ENCODE data around the gene SPATA31E1.
"Not testable (repeated sequence)": the region's sequence is repeated elsewhere in the genome, so short reads cannot be mapped to it uniquely, and the experiment has no call there.

Gene SPATA31E1
- 0 reads per million in 3 experiments for total RNA-seq

DNA sequence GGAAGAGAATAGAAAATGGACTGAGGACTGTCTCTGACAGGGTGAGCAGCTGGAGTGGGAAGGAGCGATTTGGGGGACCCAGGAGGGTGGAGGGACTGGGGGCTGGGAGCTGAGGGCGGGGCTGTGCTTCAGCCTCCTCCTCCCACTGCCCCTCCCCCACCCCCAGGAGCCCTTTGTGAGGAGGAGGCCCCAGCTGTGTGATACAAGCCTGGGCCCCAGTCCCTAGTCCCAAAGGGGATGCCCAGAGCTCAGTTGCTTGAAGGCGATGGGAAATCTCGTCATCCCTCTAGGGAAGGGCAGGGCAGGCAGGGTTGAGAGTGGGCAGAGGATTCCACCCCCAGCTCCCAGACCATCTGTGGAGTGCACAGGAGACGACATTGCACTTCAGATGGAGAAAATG, at the start of gene SPATA31E1:
SPATA31E1 (plus strand) TSS at position 251 of the 400 bp plus-strand sequence; CDS start at position 266, 15 bp downstream.
- DNase-seq: no peak

DNA sequence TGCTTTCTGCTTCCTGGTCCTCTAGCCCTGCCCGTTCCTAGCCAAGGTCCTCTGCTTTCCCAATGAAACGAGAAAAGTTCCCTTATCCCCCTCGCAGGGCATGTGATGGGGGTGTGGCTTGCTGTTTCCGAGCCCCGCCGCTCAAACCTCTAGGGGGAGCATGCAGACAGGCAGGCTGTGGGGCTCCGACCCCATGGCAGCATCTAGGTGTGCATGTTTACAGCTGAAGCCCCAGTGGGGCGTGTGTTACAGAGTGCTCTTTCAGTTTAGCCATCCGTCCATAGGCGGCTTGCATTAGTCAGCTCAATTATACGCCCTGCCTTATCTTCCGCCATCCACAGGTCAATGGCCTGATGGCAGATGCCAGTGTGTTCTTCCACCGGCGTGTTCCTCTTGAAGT, 48.3 kb upstream of the SPATA31E1 start:
- no peak for DNase-seq

DNA sequence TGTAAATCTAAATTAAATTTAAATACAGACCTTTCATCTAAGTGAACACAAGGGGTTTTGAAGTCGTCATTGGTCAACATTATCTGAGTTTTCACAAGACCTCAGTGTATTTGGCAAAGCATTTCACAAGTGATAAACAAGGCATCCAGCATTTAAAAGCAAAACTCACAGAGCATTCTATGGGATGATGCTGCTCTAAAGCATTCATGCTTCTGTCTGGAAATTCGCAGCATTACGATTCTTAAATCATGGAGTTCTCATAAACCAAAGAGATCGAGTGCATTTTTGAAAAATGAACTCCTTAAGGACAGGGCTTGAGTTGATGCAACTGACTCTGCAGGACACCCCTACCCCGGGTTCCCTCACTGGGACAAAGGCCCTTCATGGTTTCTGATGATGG, 46.1 kb upstream of the SPATA31E1 start:
- DNase-seq: no peak

DNA sequence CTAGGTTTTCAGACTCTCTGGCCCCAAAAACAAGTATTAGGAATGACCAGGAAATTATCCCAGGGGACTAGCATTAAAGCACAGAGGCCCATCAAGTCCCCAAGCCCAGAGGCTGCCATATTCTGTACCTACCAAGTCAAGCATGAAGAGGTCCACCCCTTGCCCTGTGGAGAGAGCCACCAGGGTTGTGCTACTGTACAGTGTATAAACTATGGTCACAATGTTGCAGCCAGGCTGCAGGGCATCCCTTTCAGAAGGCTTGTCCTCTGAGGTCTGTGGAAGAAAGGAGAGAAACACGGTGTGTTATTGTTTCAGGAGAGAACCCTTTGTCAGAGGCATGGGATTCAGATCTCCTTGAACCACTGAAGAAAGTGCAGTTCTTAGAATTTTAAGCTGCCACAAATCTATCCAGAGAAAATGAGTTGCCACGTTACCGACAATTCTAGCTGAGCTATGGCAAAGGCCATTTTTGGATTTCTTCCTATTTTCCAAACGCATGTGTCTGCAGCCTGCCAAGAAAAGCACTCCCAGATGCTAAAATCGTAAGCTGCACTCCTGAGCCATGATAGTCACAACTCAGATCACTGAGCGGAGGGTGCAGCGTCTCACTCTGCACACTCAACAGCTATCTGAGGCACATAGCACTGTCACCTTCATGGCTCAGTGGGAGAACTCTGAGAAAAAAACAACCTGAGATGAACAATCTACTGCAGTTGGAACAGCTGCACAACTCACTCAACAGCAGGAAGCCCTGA, 45.5 kb upstream of the SPATA31E1 start:
- DNase-seq: no peak

DNA sequence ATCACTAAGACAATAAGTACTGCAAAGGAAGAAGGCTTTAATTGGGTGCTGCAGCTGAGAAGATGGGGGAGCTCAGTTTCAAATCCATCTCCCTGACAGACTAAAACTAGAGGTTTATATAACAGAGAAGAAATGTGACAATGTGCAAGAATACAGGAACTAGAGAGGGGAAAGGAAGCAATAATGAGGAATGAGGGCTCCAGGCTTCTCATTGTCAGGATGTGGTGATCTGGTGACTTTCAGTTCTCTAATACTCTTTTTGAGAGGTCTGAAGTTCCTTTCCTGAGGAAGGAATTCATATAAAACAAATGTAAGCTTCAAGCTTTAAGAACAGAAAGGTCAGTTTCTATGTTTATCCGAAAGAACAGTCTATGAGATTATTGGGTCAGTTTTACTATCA, 42.5 kb upstream of the SPATA31E1 start:
- DNase-seq: no peak

DNA sequence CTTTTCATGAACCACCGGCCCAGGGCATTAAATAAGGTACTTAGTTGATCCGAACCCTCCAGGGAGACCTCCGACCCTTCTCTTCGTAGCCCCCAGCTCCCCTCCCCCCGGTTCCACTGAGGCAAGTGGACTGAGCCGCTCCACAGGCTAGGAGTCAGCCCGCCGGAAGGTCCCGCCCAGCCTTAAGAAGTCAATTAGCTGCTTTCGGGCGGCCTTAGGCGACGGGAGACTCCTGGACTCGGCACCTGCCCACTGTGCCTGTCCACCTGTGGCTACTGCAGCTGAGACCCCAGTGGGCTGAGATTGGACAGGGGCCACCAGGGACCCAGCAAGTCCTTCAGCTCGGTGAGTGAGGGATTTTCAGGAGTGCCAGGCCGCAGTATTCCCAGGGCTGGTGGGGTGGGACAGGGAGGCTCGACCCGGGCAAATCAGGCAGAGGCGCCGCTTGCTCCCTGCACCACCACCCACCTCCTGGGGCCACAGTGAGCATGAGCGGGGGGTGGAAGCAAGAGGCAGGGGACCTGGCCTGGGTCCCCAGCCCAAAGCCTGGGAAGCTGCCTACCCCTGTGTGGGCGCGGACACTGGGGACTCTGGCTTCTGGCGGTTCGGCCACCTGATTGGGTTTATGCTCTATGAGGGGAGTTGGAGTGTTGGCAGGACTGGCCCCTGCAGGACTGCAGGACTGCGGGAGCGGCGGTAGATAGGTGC, 39.6 kb upstream of the SPATA31E1 start:
- DNase-seq: no peak

DNA sequence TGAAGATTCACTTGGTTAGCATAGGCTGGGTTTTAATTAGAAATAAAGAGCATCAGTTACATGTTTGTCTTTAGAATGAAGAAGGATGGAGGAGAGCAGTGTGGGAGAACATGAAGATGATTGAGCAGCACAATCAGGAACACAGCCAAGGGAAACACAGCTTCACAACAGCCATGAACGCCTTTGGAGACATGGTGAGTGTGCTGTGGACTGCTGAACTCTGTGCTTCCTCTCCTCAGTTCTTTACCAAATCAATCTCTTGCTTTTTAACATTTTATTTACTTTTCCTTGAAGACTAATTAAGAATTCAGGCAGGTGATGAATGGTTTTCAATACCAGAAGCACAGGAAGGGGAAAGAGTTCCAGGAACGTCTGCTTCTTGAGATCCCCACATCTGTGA, 38.2 kb upstream of the SPATA31E1 start:
- DNase-seq: no peak

DNA sequence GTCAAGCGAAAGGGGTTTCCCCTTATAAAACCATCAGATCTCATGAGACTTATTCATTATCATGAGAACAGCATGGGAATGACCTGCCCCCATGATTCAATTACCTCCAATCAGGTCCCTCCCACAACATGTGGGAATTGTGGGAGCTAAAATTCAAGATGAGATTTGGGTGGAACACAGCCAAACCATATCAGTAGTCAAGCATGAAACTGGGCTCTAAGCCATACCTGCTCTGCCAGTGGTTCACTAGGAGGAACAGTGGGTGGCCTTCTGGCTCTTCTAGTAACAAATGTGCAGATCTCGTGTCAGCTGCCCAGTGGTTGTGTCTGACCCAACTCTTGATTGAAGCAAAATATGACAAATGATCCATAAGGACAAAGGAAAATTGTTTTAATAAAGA, 34.9 kb upstream of the SPATA31E1 start:
- DNase-seq: not testable (repeated sequence)

DNA sequence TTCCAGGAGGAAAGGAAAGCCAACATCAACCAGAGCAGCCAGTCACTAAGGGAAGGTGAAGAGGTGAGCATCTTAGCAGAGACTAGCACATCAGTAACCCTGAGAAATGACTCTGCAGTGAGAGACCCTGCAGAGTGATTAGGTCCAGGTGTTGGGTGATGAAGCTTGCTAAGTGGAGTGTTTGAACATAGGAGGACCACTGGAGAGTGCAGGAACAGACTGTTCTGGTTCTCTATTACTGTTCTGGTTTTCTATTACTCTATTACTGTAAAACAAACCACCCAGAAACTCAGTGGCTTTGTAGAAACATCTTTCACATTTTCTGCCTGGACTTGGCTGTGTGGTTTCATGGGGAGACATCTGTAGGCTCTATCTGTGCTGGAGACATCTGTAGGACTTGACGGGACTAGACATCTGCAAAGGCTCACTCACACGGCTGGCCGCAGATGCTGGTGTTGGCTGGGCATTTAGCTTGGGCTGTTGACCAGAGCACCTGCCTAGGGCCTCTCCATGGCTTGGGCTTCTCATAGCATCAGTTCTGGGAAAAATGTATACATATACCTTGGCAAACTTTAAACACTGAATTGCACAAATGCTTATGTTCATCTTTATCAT, 33.4 kb upstream of the SPATA31E1 start:
- DNase-seq: no peak

DNA sequence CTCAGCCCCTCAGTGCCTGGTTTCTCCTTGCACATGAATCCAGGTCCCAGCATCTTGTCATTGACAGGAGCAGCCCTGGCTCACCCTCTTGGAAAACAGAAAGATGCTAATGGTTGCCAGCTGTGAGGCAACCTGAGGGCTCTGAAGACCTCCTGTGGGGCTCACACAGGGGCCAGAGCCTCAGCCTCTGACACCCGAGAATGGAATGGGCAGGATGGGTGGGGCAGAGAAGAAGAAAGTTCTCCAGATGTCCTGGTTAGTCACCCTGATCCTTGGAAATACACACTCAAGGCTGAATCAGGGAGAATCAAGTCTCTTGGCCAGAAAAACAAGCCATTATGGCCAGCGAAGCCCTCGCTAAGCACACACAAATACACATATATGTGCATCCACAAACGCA, 32.3 kb upstream of the SPATA31E1 start:
- DNase-seq: no peak

DNA sequence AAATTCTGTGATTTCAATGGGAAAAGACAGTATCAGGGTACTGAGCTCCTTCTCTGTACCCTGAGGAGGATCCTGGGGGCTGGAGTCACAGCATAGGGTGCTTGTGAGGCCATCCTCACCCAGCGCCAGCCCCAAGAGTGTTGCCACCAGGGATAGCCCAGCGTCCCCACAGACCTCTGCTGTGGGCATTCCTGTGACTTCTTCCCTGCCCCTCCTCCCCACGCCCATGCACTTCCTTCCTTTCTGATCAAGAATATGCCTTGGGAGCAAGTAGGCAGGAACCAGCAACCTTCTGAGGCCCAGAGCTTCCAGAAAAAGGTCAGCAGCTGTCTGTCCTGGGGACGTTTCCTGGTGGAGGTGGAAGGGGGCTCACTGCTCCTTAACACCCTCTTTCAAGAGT, 31.5 kb upstream of the SPATA31E1 start:
- DNase-seq: not testable (repeated sequence)

DNA sequence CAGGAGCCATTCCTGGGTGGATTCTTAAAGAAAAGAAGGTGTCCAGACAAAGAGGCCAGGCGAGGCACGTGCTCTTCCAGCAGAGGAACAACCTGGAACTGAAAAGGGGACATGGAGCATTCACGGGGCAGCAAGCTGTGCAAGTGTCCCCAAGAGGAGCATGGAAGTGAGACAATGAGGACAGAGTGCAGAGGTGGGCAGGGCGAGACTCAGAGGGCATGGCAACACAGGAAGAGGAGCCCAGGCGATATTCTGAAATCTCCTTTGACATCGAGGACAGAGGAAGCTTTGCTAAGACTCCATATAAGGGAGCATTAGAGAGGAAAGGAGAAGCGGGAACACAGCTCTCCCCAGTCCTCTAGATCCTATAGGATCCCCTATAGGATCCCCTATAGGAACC, 29.4 kb upstream of the SPATA31E1 start:
- no peak for DNase-seq

DNA sequence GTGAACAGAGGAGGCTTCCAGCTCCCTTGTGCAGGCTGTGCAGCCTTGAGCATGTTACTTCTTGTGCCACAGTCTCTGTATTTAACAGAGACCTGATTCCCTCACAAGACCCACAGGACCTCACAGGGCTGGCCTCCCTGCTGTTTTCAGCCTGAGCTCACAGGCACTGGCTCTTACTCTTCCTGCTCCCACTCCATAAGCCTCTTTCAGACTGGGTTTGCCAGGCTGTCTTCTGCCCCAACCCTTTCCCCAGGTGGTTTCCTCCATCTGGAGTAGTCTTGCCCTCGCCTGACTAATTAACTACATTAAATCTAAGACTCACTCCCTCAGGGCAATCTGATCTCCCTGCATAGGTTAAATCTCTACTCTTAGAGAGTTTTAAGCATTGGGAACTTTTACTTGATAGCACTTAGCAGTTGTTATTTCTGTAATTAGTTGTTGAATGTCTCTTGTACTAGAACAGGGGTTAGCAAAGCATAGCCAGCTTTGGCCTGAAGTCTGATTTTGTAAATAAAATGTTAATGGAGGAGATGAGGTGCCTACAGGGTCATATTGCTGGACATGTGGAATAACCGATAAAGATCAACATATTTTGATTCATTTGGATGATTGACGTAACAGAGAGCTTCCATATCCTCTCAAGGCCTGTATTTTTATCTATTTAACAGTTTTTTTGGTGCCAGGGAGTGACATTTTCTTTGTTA, 28.6 kb upstream of the SPATA31E1 start:
- no peak for DNase-seq

DNA sequence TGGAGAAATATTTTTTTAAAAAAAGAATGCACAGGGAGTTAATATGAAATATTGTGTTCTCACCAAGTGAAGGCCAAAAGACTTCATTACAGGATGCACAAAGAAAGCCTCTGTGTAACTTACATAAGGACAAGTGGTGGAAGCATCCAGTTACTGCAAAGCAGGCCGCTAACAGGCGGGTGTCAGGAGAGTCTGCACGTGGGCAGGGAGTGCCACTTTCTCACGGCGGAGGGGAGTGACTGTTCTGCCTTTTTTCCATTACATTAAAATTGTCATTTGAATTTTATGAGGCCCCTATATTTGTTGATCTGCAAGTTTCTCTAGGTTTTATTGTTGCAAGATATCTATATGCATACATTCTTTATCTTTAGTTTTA, 28.1 kb upstream of the SPATA31E1 start:
- no peak for DNase-seq

DNA sequence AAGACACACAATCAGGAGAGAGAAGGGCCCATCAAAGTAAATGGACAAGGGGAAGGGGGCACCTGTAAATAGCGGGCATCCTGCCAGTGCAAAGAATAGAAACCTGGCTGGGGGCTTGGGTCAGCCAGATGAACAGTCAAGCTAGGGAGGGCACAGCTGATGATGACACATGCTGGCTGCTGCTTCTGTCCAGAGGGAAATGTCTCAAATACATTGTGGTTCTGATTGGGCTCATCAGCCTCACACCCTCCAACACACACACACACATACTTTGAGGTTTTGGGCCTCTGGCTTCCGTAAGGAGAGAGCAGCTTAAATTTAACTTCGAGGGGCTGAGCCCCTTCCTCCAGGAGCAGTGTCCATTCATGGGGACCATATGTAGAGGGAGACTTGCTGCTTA, 27.6 kb upstream of the SPATA31E1 start:
- no peak for DNase-seq

DNA sequence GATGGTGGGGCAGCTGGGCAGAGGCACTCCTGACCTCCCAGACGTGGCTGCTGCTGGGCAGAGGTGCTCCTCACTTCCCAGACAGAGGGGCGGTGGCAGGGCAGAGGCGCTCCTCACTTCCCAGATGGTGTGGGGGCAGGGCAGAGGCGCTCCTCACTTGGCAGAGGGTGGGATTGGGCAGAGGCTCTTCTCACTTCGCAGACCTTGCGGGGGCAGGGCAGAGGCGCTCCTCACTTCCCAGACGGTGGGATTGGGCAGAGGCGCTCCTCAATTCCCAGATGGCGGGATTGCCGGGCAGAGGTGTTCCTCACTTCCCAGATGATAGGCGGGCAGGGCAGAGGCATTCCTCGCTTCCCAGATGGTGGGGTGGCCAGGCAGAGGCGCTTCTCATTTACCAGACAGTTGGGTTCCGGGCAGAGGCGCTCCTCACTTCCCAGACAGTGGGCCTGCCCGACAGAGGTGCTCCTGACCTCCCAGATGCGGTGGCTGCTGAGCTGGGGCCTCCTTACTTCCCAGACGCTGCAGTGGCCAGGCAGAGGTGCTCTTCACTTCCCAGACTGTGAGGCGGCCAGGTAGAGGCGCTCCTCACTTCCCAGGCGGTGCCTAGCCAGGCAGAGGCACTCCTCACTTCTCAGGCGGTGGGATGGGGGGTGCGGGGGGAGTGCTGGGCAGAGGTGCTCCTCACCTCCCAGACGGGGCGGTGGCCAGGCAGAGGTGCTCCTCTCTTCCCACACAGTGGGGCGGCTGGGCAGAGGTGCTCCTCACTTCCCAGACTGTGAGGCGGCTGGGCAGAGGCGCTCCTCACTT, 25.3 kb upstream of the SPATA31E1 start:
- no peak for DNase-seq

DNA sequence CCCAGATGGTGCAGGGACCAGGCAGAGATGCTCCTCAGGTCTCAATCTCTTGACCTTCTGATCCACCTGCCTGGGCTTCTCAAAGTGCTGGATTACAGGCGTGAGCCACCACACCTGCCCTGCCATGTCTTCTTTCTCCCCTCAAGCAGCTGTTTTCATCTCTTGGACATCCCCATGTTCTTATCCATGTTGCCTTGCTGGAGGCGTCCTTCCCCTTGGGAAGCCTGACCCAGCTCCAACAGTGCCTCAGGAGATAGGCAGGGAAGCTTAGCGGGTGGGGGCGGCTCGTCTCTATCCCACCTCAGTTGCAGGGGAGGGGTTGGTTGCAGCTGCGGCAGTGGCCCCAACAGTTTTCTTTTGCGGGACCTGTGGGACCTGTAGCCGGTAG, 24.7 kb upstream of the SPATA31E1 start:
- no peak for DNase-seq

DNA sequence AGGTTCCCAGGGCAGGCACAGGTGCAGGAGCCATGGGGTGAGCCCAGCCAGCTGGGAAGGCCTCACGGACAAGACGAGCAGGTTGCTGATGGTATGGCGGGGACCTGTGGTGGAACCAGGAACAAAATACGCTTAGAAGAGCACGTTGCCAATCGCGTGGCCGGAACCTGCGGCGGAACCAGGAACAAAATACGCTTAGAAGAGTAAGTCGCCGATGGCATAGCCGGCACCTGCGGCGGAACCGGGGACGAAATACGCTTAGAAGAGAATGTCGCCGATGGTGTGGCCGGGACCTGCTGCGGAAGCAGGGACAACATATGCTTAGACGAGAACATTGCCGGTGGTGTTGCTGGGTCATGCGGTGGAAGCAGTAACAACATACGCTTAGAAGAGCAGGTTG, 23.5 kb upstream of the SPATA31E1 start:
- DNase-seq: no peak

DNA sequence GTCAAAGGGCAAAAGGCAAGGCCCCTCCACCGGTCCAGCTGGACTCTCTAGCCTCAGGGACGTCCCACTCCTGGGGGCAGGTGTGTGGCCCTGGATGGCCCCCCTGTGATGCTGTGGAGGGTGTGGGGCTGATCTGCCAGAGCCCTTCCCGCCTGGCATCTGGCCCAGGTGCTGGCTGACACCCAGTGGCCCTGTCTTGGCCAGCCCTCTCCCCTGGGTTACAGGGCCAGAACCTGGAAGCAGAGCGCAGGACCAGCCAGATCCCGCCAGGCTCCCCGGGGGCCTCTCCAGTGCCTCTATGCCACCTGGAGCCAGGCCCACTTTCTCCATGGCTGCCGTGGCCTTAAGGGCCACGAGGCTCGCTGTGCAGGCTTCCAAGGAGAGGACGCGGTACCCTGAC, 22.9 kb upstream of the SPATA31E1 start:
- DNase-seq: no peak

DNA sequence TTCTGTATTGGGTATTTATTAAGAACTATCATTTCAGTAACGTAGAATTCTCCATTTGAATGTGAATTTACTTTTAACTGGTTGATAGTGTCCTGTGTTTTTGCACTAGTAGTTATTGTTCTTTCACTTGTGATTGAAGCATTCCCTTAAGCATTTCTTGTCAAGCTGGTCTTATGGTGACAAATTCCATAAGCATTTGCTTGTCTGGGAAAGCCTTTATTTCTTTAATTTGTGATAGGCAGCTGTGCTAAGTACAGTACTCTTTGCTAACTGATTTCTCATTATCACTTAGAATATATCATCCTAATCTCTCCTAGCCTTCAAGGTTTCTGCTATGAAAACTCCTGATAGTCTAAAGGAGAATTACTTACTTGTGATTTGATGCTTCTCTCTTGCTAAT, 21.3 kb upstream of the SPATA31E1 start:
- no peak for DNase-seq

DNA sequence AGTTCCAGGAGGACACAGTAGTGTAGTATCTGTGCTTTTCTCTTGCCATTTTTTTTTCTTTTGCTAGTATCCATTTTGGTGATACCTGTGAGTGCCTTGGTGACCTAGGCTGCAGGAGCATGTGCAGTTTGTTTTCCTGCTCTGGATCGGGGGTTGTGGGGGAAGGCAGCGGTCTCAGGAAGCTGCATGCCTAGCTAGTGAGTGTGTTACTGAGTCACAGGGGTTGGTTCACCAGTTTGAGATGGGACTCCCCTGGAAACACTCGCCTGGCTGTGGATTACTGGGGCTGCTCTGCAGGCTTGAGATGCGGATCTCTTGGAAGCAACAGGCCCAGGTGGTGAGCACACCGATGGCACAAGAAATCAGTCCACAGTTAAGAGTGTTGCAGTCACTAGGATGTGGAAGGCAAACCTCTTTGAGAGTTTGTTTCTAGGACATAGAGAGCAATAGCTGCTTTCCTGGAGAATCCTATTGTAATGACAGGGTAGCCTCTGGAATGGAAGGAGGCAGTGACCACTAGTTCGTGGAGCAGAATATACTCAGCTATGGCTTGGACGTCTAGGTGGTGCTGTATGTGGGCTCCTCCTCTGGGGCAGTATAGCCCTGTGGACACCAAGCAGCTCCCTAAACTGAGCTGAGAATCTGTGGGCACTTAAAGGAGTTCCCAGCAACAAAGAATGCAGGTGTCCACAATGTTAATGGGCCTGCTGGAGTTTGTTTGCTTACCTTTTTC, 20.0 kb upstream of the SPATA31E1 start:
- DNase-seq: no peak
